Measurements from ENCODE around the gene FUCA1. TPM values are rescaled to one million over a fixed set of nuclear protein-coding genes. Genes with fewer than 3 reads are reported as not detected.
"Not testable (repeated sequence)": the region's sequence is repeated elsewhere in the genome, so short reads cannot be mapped to it uniquely, and the experiment has no call there.

The FUCA1 gene
- total RNA-seq, 1 experiment from 2014 or later: 30.9 TPM

GRCh38 chr1:23902321-23903278 is 34.5 kb upstream of the FUCA1 start:
- ChIA-PET POLR2A (ENCODE audit: unreplicated experiment) (interaction anchor here (0.6 kb wide), 1 partner anchor 248 kb away, joined by 5 read pairs; no protein-coding TSS in a partner anchor), CTCF (no interaction called here)
- Histone ChIP-seq H4K20me1 (ENCODE audit: insufficient read depth) (no peaks in the 10 kb centered on the region), H3K79me2 (ENCODE audit: low read depth) (no peaks in the 10 kb centered on the region), H3F3A (ENCODE audit: insufficient read depth, low read depth) (peaks cover 16% of the 10 kb centered on the region; the same call in 1 of the 2 replicates), H3K9me2 (ENCODE audit: insufficient read depth) (no peaks in the 10 kb centered on the region), H3K4me2 (no peak overlapping the region), H3K9me3 (ENCODE audit: insufficient read depth, low read depth) (no peaks in the 10 kb centered on the region), H3K4me1 (replicated peaks; ENCODE audit: insufficient read depth) (peaks cover 25% of the 10 kb centered on the region), H3K36me3 (ENCODE audit: low read depth) (no peaks in the 10 kb centered on the region), H3K27me3 (ENCODE audit: insufficient read depth, low read depth) (no peaks in the 10 kb centered on the region), H3K27ac (no peak overlapping the region), H3K4me3 (no peak overlapping the region), H2AFZ (no peak overlapping the region)
- no peak for TF ChIP-seq CTCF (conservative IDR thresholded peaks at IDR 0.05)
- TF ChIP-seq EZH2 (IDR thresholded peaks at IDR 0.05; ENCODE audit: low read depth): no peak
- no TSS peak for BruUV-seq (replicated peaks)
- intact Hi-C loops (cut with micrococcal nuclease; ENCODE audit: unreplicated experiment): no loop called here
- DNase-seq: no peak

- H3K27me3 ChIP-seq (ENCODE audit: insufficient read depth, low read depth): not testable (repeated sequence)
Measured at GRCh38 chr1:23900017-23900416, 31.9 kb upstream of the FUCA1 start.

GRCh38 chr1:23899070-23899469 is 31.0 kb upstream of the FUCA1 start:
- BruUV-seq (replicated peaks): no TSS peak
- no peak overlapping the region for H3K4me2 ChIP-seq
- H3F3A ChIP-seq (ENCODE audit: insufficient read depth, low read depth): peaks cover 8% of the 10 kb centered on the region; the same call in 1 of the 2 replicates
- TF ChIP-seq CTCF (conservative IDR thresholded peaks at IDR 0.05) (no peak), EZH2 (IDR thresholded peaks at IDR 0.05; ENCODE audit: low read depth) (no peak)
- CTCF ChIA-PET: no interaction called here
- DNase-seq: no peak
- H3K4me1 ChIP-seq (replicated peaks; ENCODE audit: insufficient read depth): peaks cover 6% of the 10 kb centered on the region
- no peaks in the 10 kb centered on the region for H4K20me1 ChIP-seq (ENCODE audit: insufficient read depth)
- no peak overlapping the region for H3K4me3 ChIP-seq
- intact Hi-C loops (cut with micrococcal nuclease; ENCODE audit: unreplicated experiment): no loop called here
- no peak overlapping the region for H2AFZ ChIP-seq
- H3K9me2 ChIP-seq (ENCODE audit: insufficient read depth): no peaks in the 10 kb centered on the region
- no peaks in the 10 kb centered on the region for H3K9me3 ChIP-seq (ENCODE audit: insufficient read depth, low read depth)
- no peaks in the 10 kb centered on the region for H3K79me2 ChIP-seq (ENCODE audit: low read depth)
- no peak overlapping the region for H3K27ac ChIP-seq
- H3K36me3 ChIP-seq (ENCODE audit: low read depth): no peaks in the 10 kb centered on the region
- H3K27me3 ChIP-seq (ENCODE audit: insufficient read depth, low read depth): no peaks in the 10 kb centered on the region
- POLR2A ChIA-PET (ENCODE audit: unreplicated experiment): no interaction called here

More at GRCh38 chr1:23900017-23900416, 31.9 kb upstream of the FUCA1 start:
- POLR2A ChIA-PET (ENCODE audit: unreplicated experiment); H3K4me3 ChIP-seq; DNase-seq; H2AFZ ChIP-seq; H3K9me3 ChIP-seq (ENCODE audit: insufficient read depth, low read depth); BruUV-seq (replicated peaks); CTCF ChIA-PET; intact Hi-C loops (cut with micrococcal nuclease; ENCODE audit: unreplicated experiment); H3K79me2 ChIP-seq (ENCODE audit: low read depth); H3K36me3 ChIP-seq (ENCODE audit: low read depth); H3K27ac ChIP-seq; H3K4me2 ChIP-seq; H3K9me2 ChIP-seq (ENCODE audit: insufficient read depth); H4K20me1 ChIP-seq (ENCODE audit: insufficient read depth): not testable (repeated sequence)
- Histone ChIP-seq H3K4me1 (replicated peaks; ENCODE audit: insufficient read depth) (peaks cover 15% of the 10 kb centered on the region), H3F3A (ENCODE audit: insufficient read depth, low read depth) (peaks cover 16% of the 10 kb centered on the region; the same call in 1 of the 2 replicates)

Measured in PC-9 (cell line).